Activated T-cell treated with anti-CD3 and anti-CD28 coated beads for 1 hour (primary cell): Measurements from ENCODE around the gene NIPSNAP2.
"Not testable (repeated sequence)": the region's sequence is repeated elsewhere in the genome, so short reads cannot be mapped to it uniquely, and the experiment has no call there.

Experiments used
- DNase-seq: peaks from one replicate; pipeline ENCODE4 v3.0.0-alpha.2; 2020; ENCODE audit warnings: low read depth

NIPSNAP2 gene

GRCh38 chr7:55975988-55976633 lies 11.7 kb downstream of the NIPSNAP2 start:
- no peak for DNase-seq

DNA sequence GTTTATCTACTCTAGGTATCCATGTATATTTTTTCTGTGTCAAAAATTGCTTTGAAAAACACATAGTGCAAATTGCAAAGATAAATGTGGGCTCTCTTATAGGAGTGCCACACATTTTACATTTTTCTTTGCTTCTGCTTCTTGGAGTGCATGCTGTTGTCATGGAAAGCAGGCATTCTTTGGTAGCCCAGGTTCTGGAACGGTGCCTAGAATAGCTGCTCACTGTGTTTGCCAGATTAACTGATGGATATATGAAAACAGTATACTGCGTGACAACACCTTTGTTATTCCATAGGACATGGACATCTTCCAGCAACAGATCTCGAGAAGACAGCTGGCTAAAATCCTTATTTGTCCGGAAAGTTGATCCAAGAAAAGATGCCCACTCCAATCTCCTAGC lies 13.4 kb downstream of the NIPSNAP2 start:
- no peak for DNase-seq

DNA sequence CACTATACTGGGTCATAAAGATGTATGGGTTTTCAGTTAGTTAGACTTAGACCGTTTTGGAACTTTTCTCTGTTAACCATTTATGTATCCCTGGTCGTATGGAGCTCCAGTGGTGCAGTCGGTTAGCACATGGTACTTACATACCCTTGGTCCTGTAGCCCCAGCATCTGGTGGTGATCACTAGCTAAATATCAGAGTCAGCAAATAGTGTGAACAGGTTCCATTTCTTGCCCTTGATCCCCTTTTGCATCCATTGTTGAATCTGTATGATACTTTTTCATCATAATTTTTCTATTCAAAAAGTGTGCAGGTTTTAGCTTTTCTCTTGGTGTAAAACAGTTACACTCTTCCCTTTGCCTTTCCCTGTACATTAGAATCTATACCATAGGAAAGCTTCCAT lies 15.9 kb downstream of the NIPSNAP2 start:
- DNase-seq: no peak

DNA sequence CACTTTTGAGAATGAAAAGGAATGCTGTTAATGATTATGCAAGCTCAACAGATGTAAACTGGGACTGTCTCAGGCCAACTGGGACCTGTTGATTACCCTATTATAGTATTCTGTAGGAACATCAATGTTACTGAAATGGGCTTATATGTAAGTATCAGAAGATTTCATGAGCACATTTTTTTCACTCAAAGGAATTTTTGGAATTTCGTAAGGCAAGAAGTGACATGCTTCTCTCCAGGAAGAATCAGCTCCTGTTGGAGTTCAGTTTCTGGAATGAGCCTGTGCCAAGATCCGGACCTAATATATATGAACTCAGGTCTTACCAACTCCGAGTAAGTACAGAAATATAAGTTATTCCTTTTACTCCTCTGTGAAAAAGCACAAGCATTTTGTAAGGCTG lies 19.2 kb downstream of the NIPSNAP2 start:
- DNase-seq: no peak

- DNase-seq: no peak
Measured at GRCh38 chr7:55992346-55992745, 28.0 kb downstream of the NIPSNAP2 start.

- no peak for DNase-seq
Measured at GRCh38 chr7:55996856-55997500, 32.6 kb downstream of the NIPSNAP2 start.

DNA sequence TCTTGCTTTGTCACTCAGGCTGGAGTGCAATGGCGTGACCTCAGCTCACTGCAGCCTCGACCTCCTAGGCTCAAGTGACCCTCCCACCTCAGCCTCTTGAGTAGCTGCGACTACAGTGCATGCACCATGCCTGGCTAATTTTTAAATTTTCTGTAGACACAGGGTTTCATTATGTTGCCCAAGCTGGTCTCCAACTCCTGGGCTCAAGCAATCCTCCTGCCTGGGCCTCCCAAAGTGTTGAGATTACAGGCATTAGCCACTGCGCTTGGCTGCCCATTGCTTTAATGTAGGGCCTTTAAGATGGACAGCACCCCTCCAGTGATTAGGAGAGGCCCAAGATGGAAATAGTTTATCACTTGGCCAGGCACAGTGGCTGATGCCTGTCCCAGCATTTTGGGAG lies 39.4 kb downstream of the NIPSNAP2 start:
- DNase-seq: no peak

GRCh38 chr7:56007167-56007652 lies 42.8 kb downstream of the NIPSNAP2 start:
- no peak for DNase-seq

DNA sequence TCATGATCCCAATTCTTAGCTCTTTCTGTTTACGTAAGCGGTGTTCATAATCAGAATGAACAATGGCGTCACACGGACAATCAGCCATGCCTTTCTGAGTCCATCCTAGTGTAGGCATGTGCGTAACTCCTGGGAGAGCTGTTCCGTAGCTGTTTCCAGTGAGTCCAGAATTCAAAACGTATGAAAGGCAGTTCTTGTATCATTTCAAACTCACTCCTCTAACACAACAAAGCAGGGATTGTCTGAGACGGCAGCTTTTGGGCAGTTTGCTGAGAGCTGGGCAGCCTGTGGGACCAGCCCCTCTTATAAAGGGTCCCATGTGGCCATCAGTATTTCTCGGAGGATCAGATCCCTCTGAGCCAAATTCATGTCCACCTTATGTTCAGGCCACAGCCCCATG lies 43.5 kb downstream of the NIPSNAP2 start:
- DNase-seq: no peak

- DNase-seq: no peak
Measured at GRCh38 chr7:56009695-56010094, 45.3 kb downstream of the NIPSNAP2 start.

GRCh38 chr7:56017015-56017414 lies 52.6 kb downstream of the NIPSNAP2 start:
- DNase-seq: not testable (repeated sequence)

GRCh38 chr7:56019501-56019900 lies 55.1 kb downstream of the NIPSNAP2 start:
- no peak for DNase-seq

- no peak for DNase-seq
Measured at GRCh38 chr7:56023500-56023899, 59.1 kb downstream of the NIPSNAP2 start.

DNA sequence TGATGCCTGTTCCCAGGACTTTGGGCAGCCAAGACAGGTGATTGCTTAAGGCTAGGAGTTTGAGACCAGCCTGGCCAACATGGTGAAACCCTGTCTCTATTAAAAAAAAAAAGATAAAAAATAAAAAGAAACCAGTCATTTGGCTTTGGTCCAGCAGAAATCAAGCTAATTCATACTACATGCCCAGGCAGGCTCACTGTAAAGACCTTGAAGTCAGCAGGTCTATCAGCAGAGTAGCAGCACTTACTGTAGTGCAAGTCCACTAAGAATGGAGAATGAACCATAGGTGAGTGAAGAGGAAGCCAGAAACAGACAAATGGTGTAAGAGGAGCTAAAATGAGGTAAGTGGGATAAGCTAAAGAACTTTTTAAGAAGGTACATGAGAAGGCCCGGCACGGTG lies 62.2 kb downstream of the NIPSNAP2 start:
- no peak for DNase-seq

DNA sequence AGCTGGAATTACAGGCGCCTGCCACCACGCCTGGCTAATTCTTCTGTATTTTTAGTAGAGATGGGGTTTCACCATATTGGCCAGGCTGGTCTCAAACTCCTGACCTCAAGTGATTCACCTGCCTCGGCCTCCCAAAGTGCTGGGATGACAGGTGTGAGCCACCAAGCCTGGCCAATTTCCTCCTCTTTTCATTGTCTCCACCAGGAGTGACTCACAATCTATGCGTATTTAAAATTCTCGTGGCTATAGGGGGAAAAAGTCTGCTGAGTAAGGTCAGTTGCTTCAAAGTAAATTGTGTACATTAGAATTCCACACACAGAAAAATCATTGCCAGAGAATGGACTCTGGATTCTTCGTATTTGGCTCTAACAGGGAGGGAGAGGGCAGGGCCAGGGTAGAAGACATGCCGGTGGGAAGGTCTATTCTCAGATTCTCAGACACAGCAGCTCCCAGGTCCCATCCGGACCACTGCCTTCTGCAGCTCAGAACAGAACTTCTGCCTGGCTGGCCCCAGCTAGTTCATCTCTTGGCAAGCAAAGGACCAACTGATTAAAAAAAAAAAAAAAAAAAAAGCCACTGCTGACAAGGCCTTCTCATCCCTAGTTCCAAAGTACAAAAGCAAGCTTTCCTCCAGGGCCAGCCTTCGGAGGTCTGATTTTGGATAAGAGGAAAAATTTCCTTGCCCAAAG lies 64.7 kb downstream of the NIPSNAP2 start:
- DNase-seq: no peak

- DNase-seq: no peak
Measured at GRCh38 chr7:56030340-56030739, 66.0 kb downstream of the NIPSNAP2 start.

DNA sequence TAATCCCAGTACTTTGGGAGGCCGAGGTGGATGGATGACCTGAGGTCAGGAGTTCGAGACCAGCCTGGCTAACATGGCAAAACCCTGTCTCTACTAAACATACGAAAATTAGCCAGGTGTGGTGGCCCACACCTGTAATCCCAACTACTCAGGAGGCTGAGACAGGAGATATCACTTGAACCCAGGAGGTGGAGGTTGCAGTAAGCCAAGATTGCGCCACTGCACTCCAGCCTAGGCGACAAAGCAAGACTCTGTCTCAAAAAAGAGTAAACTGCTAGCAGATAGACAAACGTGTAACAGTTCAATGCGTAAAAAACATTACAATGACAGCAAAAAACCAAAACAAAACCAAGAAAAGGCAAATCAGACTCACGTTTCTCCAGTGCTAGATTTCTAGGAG lies 67.2 kb downstream of the NIPSNAP2 start:
- not testable (repeated sequence) for DNase-seq

- not testable (repeated sequence) for DNase-seq
Measured at GRCh38 chr7:56032578-56032977, 68.2 kb downstream of the NIPSNAP2 start.

- DNase-seq: peak; percentile 62
Measured at GRCh38 chr7:56033671-56034432, 69.5 kb downstream of the NIPSNAP2 start.

GRCh38 chr7:56040730-56041129 lies 76.3 kb downstream of the NIPSNAP2 start:
- DNase-seq: no peak

- not testable (repeated sequence) for DNase-seq
Measured at GRCh38 chr7:56045758-56046157, 81.4 kb downstream of the NIPSNAP2 start.

DNA sequence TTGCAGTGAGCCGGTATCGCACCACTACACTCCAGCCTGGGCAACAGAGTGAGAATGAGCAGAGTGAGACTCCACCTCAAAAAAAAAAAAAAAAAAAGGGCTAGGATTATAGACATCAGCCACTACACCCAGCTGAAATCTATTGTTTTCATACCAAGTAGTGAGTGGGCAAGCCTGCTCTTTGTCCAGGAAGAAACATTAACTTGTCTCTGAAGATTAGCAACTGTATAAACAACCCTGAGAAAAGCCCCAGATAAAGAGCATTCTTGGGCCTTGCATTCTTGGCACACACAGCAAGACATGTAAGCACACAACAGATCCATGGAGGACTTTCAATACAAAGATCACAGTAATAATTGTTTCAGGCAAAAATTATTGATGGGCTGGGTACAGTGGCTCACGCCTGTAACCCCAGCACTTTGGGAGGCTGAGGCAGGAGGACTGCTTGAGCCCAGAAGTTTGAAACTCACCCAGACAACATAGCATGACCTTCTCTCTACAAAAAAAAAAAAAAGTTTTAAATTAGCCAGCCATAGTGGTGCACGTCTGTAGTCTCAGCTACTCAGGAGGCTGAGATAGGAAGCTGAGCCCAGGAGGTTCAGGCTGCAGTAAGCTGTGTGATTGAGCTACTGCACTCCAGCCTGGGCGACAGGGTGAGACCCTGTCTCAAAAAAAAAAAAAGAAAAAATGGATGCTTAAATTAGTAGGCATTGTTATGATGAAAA lies 82.5 kb downstream of the NIPSNAP2 start:
- no peak for DNase-seq
